HUES64 (cell line): Measurements from ENCODE around the gene MYO5C.

Source experiments
- H3K27ac ChIP-seq: 2 replicates; pipeline ENCODE4 v1.7.0; 2013; ENCODE audit warnings: low read depth, low read length, inconsistent platforms
- H3K27me3 ChIP-seq: 2 replicates; pipeline ENCODE4 v1.6.1; 2013; ENCODE audit warnings: mild to moderate bottlenecking, low read length; ENCODE audit not compliant: insufficient read depth
- H3K36me3 ChIP-seq: 2 replicates; pipeline ENCODE4 v1.6.1; 2013; ENCODE audit warnings: mild to moderate bottlenecking, low read length; ENCODE audit not compliant: insufficient read depth
- H3K4me1 ChIP-seq: 2 replicates; pipeline ENCODE4 v1.6.1; 2013; ENCODE audit warnings: mild to moderate bottlenecking, low read length, moderate library complexity; ENCODE audit not compliant: insufficient read depth
- H3K4me3 ChIP-seq: 2 replicates; pipeline ENCODE4 v1.5.1; 2013; ENCODE audit warnings: mild to moderate bottlenecking, low read length, moderate library complexity
- H3K9ac ChIP-seq: 2 replicates; pipeline ENCODE4 v1.6.1; 2013; ENCODE audit warnings: mild to moderate bottlenecking, low read depth, low read length
- H3K9me3 ChIP-seq: 2 replicates; pipeline ENCODE4 v1.6.1; 2013; ENCODE audit warnings: low read depth, low read length; ENCODE audit not compliant: insufficient read depth
- WGBS: fragments of 150-250, 120-280 bp; methylation state at CpG from one replicate; pipeline ENCODE4 v1.1.7; 2013; ENCODE audit warnings: missing lambda C conversion rate; 5-methylcytosine and 5-hydroxymethylcytosine counted together

MYO5C gene

GRCh38 chr15:52221730-52222129 is 73.9 kb downstream of the MYO5C start:
- Histone ChIP-seq H3K9ac (no peak overlapping the region), H3K9me3 (no peaks in the 10 kb centered on the region), H3K4me1 (no peaks in the 10 kb centered on the region), H3K27me3 (no peaks in the 10 kb centered on the region), H3K27ac (no peak overlapping the region), H3K36me3 (peaks cover 96% of the 10 kb centered on the region), H3K4me3 (no peak overlapping the region)
- 95% methylated on average over 2 of the region's 5 CpGs for WGBS

GRCh38 chr15:52220937-52221660 is 74.5 kb downstream of the MYO5C start:
- 94% methylated on average over 7 of the region's 7 CpGs for WGBS
- no peak overlapping the region for H3K27ac ChIP-seq
- H3K9ac ChIP-seq: no peak overlapping the region

GRCh38 chr15:52220251-52220650 is 75.4 kb downstream of the MYO5C start:
- no peak overlapping the region for H3K27ac ChIP-seq
- H3K9ac ChIP-seq: no peak overlapping the region
- no peak overlapping the region for H3K4me3 ChIP-seq
- no peaks in the 10 kb centered on the region for H3K9me3 ChIP-seq
- WGBS: 94% methylated on average over 5 of the region's 6 CpGs
- no peaks in the 10 kb centered on the region for H3K27me3 ChIP-seq
- H3K36me3 ChIP-seq: peaks cover 98% of the 10 kb centered on the region
- H3K4me1 ChIP-seq: no peaks in the 10 kb centered on the region

More at GRCh38 chr15:52220937-52221660, 74.5 kb downstream of the MYO5C start:
- Histone ChIP-seq H3K36me3 (peaks cover 95% of the 10 kb centered on the region), H3K27me3 (no peaks in the 10 kb centered on the region), H3K4me3 (no peak overlapping the region), H3K4me1 (no peaks in the 10 kb centered on the region), H3K9me3 (no peaks in the 10 kb centered on the region)

GRCh38 chr15:52218816-52219215 is 76.8 kb downstream of the MYO5C start:
- no peak overlapping the region for H3K4me3 ChIP-seq
- H3K9me3 ChIP-seq: no peaks in the 10 kb centered on the region
- H3K36me3 ChIP-seq: peaks cover 98% of the 10 kb centered on the region
- no peaks in the 10 kb centered on the region for H3K4me1 ChIP-seq
- no peak overlapping the region for H3K27ac ChIP-seq
- no peaks in the 10 kb centered on the region for H3K27me3 ChIP-seq
- no peak overlapping the region for H3K9ac ChIP-seq
- 96% methylated on average over 4 of the region's 4 CpGs for WGBS

- peaks cover 98% of the 10 kb centered on the region for H3K36me3 ChIP-seq
- no peak overlapping the region for H3K9ac ChIP-seq
Measured at GRCh38 chr15:52218371-52218770, 77.2 kb downstream of the MYO5C start.

GRCh38 chr15:52217186-52217585 is 78.4 kb downstream of the MYO5C start:
- 84% methylated on average over 10 of the region's 10 CpGs for WGBS
- Histone ChIP-seq H3K27ac (no peak overlapping the region), H3K36me3 (peaks cover 98% of the 10 kb centered on the region), H3K9me3 (no peaks in the 10 kb centered on the region), H3K4me1 (no peaks in the 10 kb centered on the region), H3K27me3 (no peaks in the 10 kb centered on the region), H3K4me3 (no peak overlapping the region), H3K9ac (no peak overlapping the region)

More at GRCh38 chr15:52218371-52218770, 77.2 kb downstream of the MYO5C start:
- 94% methylated on average over 3 of the region's 3 CpGs for WGBS
- no peaks in the 10 kb centered on the region for H3K4me1 ChIP-seq
- H3K27ac ChIP-seq: no peak overlapping the region
- no peaks in the 10 kb centered on the region for H3K9me3 ChIP-seq
- H3K4me3 ChIP-seq: no peak overlapping the region
- H3K27me3 ChIP-seq: no peaks in the 10 kb centered on the region

- no CpG with 5 or more reads among the region's 1 CpG for WGBS
- Histone ChIP-seq H3K36me3 (peaks cover 93% of the 10 kb centered on the region), H3K9ac (no peak overlapping the region), H3K4me1 (no peaks in the 10 kb centered on the region), H3K27ac (no peak overlapping the region), H3K4me3 (no peak overlapping the region), H3K27me3 (no peaks in the 10 kb centered on the region), H3K9me3 (no peaks in the 10 kb centered on the region)
Measured at GRCh38 chr15:52214553-52214952, 81.1 kb downstream of the MYO5C start.

- WGBS: 91% methylated on average over 3 of the region's 3 CpGs
- H3K4me3 ChIP-seq: no peak overlapping the region
Measured at GRCh38 chr15:52213206-52213605, 82.4 kb downstream of the MYO5C start.

GRCh38 chr15:52208306-52208946 is 87.2 kb downstream of the MYO5C start:
- H3K9me3 ChIP-seq: no peaks in the 10 kb centered on the region
- no peaks in the 10 kb centered on the region for H3K27me3 ChIP-seq
- no peak overlapping the region for H3K27ac ChIP-seq
- H3K4me1 ChIP-seq: no peaks in the 10 kb centered on the region
- 14% methylated on average over 2 of the region's 2 CpGs for WGBS
- H3K36me3 ChIP-seq: peaks cover 81% of the 10 kb centered on the region
- no peak overlapping the region for H3K4me3 ChIP-seq
- no peak overlapping the region for H3K9ac ChIP-seq

More at GRCh38 chr15:52213206-52213605, 82.4 kb downstream of the MYO5C start:
- Histone ChIP-seq H3K4me1 (no peaks in the 10 kb centered on the region), H3K27me3 (no peaks in the 10 kb centered on the region), H3K36me3 (peaks cover 82% of the 10 kb centered on the region), H3K9me3 (no peaks in the 10 kb centered on the region), H3K9ac (no peak overlapping the region), H3K27ac (no peak overlapping the region)

- no peak overlapping the region for H3K4me3 ChIP-seq
- no peak overlapping the region for H3K9ac ChIP-seq
- H3K27me3 ChIP-seq: no peaks in the 10 kb centered on the region
- peaks cover 69% of the 10 kb centered on the region for H3K36me3 ChIP-seq
- 100% methylated on average over 1 of the region's 1 CpG for WGBS
- no peaks in the 10 kb centered on the region for H3K9me3 ChIP-seq
- H3K4me1 ChIP-seq: no peaks in the 10 kb centered on the region
- H3K27ac ChIP-seq: no peak overlapping the region
Measured at GRCh38 chr15:52207191-52207590, 88.4 kb downstream of the MYO5C start.

GRCh38 chr15:52206446-52206845 is 89.2 kb downstream of the MYO5C start:
- Histone ChIP-seq H3K4me1 (no peaks in the 10 kb centered on the region), H3K27me3 (no peaks in the 10 kb centered on the region), H3K9me3 (no peaks in the 10 kb centered on the region), H3K27ac (no peak overlapping the region), H3K36me3 (peaks cover 61% of the 10 kb centered on the region), H3K9ac (no peak overlapping the region), H3K4me3 (no peak overlapping the region)
- WGBS: 96% methylated on average over 2 of the region's 2 CpGs
